ENCODE results near the gene SORCS1. TPM values are rescaled to one million over a fixed set of nuclear protein-coding genes. Genes with fewer than 3 reads are reported as not detected.

SORCS1 gene
- total RNA-seq, 1 donor from 2014 or later: not detected

DNA sequence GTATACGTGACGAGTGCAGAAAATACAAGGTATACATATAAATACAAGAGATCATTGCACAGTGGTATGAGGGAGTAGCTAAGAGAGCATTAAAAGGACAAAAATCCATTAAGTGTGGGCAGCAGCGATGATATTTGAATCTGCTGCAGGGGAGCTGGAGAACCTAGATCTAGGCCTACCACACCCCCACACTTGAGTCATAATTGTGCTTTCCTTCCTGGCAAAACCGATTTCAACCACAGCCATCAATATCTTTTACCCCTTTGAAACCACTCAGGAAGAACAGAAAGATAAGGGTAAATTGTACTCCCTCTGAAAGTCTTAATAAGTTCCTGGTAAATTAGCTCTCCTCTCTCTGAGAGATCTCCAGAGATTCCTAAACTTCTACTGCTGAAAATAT, 345.0 kb downstream of the SORCS1 start:
- no peak for DNase-seq (ENCODE audit: low read depth in 2 of 2)

DNA sequence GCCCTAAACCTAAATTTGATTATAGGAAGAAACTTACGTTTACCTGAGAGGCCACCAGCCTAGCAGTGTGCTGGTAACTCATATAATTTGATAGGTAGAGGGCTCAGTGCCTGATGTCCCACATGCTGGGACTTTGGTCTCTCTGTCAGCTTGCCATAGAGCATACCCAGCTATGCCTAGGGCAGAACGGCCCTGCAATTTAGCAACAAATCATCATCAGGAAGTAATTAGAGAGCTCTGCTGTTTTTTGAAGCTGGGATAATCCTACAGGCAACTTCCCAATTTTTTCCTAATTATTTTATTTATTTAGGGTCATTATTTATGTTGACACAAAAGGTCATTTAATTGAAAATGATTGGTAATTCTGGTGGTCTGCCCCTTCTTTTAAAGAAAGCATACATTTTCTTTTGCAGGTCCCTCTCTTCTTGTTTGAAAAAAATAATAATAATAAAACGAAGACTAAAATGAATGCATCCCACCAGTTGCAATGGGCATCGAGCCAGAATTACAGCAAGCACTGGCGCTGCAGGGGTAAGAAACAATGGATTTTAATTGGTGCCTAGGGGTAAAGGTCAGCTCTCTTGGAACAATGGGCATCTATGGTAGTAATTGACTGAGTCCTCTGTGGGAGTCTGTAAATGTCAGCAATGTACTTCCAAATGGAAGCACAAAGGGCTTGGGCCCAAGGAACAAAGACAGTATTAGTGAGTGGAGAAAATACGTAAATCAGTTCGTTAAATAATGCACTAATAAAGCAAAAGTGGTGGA, 348.0 kb downstream of the SORCS1 start:
- DNase-seq (ENCODE audit: low read depth in 2 of 2): no peak

DNA sequence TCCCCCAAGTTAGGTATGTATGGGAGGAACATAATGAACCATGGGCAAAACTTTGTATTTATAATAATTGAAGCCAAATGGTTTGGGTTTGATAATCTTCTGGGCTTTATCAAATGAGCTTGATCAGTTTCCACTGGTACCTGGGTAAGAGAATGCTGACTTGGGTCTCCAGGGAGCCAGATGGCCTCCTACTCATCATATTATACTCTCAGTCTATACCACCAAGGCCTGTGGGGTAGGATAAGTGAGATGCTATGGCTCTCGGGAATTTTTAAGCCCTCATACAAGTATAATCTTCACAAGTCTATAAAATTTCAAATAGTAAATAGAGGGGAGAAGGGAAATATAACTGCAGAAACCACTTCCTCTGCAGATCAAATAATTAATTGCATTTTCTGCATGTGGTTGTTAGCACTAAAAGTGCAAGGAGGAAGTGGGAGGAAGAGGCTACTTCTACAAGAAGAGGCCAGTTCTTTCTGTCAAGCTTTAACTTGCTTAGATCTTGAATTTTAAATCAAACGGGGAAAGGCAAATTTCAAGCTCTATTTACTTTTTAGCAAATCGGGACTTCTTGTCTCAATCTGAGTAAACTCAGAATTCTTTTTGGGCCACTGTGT, 349.0 kb downstream of the SORCS1 start:
- no peak for DNase-seq (ENCODE audit: low read depth in 2 of 2)

DNA sequence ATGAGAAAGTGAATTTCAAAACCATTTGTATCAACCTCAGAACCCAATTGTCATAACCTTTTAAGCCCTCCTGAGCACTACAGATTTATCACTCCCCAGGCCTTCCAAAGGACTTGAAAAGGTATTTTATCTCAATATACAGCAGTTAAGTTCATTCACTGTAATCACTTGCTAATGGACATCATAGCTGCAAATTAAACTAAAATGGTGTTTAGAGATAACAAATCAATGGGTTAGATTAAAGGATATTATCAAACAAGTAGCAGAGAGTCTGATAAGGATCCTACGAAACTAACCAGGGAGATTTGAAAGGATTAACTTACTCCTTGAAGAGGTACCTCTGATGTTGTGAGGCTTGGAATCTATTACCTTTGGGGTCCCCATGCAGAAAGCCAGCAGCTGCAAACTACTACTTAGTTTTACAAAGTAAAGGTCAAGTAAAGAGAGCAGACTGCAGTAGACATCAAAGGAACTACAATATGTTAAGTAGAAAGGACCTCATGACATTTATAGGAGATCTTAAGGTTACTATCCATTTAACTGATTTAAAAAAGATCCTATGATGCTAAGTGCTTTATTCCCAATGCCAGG, 359.4 kb downstream of the SORCS1 start:
- DNase-seq (ENCODE audit: low read depth in 2 of 2): no peak

DNA sequence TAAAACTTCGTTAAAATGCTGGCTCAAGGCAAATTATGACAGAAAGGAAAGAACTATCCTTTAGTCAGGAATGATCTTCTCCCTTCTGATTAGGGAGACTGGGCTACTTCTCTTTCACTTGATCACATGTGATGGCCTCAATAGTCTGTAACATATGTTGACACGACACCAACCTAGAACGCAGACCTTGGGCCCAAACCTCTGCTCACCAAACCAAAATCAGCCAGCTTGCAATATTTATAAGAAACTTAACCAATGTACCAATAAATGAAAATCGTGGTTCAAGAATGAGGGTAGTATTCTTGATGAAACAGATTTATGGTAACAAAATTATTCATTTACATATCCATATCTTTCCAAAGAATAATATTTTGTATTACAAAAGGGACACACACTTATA, 361.6 kb downstream of the SORCS1 start:
- DNase-seq (ENCODE audit: low read depth in 2 of 2): no peak

DNA sequence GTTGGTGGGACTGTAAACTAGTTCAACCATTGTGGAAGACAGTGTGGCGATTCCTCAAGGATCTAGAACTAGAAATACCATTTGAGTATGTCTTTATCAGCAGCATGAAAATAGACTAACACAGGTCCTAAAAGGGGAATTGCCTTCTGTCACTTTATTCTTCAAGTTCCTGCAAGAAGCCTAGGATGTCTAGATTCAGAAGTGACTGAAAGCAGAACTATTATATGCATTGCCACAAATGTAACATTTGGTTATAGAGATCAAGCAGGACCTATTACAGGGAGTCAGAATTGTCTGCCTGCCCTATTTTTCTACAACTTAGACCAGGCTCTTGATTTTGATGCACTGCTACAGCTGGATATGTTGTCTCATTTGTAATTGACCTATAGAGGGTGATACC, 364.7 kb downstream of the SORCS1 start:
- DNase-seq (ENCODE audit: low read depth in 2 of 2): no peak

DNA sequence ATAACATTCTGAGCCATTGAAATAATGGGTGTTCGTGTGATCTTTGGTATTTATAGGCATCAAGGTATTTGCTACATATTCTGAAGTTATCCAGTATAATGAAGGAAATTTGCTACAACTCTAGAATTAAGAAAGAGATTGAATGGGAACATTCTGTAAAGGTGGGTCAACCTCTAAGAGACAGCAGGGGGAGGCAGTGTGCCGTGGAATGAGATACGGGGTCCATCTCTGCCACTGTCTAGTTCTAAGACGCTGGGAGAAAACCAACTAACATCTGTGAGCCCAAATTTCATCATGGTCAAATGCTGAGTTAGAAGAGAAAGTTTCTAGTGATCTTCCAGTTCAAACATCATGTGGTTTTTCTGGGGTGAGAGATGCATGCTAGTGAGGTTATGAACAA, 368.9 kb downstream of the SORCS1 start:
- no peak for DNase-seq (ENCODE audit: low read depth in 2 of 2)

DNA sequence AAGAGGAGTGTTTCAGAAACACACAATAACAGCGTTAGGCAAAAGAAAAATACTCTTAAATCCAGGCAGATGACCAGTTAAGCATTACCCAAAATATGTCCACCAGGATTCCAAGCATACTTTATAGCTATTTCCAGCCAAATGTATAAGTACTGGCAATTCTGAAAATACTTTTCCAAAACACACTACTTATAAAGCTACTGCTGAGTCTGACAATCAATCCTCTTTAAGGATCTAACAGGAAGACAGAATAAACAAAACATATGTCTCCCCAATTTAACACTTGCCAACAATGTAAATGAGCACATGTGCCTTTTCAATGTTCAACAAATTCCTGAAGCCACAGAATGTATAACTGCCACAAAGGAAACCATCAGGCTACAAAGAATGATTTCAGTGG, 370.9 kb downstream of the SORCS1 start:
- DNase-seq (ENCODE audit: low read depth in 2 of 2): no peak

DNA sequence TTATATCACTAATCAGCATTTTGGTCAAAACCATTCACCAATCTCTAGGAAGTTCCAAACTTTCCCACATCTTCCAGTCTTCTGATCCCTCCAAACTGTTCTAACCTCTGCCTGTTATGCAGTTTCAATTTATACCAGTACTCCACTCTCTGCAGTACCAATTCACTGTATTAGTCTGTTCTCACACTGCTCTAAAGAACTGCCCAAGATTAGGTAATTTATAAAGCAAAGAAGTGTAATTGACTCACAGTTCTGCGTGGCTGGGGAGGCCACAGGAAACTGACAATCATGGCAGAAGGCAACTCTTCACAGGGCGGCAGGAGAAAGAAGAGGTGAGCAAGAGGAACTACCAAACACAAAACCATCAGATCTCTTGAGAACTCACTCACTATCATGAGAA, 374.9 kb downstream of the SORCS1 start:
- DNase-seq (ENCODE audit: low read depth in 2 of 2): no peak

DNA sequence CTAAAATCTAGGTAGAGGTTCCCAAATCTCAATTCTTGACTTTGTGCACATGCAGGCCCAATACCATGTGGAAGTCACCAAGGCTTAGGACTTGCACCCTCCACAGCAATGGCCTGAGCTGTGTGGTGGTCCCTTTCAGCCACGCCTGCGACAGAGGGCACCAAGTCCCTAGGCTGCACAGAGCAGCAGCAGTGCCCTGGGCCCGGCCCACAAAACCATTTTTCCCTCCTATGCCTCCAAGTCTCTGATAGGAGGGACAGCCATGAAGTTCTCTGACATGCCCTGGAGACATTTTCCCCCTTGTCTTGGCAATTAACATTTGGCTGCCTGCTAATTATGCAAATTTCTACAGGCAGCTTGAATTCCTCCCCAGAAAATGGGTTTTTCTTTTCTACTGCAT, 375.5 kb downstream of the SORCS1 start:
- no peak for DNase-seq (ENCODE audit: low read depth in 2 of 2)

DNA sequence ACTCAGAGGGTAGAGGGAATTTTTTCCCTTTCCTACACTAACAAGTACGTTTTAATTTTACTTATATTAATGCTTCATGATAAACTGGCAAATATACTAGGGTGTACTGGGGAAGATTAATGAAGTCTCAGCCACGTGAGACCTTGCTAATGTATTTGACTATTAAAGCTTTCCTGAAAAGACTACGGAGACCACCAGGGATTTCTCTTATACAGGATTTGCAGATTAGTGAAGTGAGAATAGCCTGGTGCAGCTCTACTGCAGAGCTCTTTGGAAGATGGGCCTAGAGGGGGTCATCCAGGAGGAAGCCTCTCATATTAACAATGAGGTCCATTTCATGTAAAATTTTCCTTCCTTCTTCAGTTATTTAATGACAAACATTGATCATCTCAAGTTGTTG, 379.0 kb downstream of the SORCS1 start:
- no peak for DNase-seq (ENCODE audit: low read depth in 2 of 2)

DNA sequence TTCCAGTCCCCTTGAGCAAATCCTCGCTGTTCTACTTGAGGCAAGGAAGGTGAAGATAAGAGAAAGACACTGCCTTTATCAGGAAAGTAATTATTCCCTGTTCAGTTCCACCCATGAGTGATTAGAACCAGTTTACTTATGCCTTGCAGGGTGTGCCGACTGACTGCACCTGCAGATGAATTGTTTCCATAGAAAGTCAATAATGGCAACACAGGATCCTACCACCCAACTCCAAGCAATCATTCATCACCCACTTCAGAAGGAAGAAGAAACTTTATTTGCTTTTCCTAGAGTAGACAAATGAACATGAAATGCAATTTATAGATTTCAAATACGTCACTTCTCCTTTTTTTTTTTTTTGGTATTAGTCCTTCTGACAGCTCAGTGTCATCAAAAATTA, 383.9 kb downstream of the SORCS1 start:
- no peak for DNase-seq (ENCODE audit: low read depth in 2 of 2)

DNA sequence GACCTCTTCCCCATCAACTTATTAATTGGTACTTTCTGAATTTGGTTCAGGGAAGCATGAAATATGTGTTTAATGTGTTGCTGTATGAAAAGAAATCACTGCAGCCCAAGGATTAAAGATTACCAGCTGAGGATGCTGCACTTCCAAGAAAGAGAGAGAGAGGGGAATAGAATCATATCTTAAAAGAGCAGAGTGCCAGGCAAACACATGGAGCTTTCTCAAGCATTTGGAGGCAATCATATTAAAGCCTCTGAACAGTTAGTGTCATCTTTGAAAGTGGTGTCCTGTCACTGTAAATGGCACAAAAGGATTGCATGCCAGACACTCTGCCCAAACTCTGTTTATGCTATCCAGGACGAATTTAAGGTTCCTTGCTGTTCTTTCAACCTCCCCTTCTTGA, 386.7 kb downstream of the SORCS1 start:
- DNase-seq (ENCODE audit: low read depth in 2 of 2): no peak

DNA sequence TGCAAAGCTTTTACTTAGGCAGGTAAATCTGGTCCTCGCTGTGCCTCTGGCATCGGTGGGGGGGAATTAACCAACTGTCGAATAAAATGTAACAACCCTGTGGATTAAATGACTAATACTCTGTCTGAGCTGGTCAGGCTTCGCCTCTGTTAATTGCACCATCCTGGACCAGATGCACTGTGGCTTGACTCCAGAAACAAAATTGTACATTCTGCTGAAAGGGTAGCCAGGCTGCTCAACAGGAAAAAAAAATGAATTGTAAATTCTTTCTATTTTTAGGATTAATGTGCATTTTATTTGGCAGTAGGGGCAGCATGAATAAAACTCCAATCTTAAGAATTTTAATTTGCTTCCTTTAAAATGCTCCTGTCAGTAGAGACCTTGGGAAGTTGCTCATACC, 389.4 kb downstream of the SORCS1 start:
- DNase-seq (ENCODE audit: low read depth in 2 of 2): no peak

DNA sequence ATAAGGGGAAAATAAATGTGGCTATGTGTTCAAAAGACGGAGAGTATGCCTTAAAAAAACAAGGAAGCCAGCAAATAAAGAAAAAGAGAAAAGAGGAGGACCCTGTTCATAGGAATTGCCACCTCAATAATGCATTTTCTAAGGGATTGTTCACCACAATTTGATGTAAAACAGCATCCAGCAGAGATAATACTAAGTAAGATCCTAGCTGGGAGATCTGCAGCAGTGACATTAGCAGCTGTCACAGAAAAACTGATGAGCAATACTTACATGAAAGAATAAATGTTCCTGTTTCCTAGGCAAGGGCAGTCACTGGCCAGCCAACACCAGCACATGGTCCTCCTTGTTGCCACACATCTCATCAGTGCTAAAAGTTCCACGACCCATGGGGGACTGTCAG, 391.5 kb downstream of the SORCS1 start:
- DNase-seq (ENCODE audit: low read depth in 2 of 2): no peak

DNA sequence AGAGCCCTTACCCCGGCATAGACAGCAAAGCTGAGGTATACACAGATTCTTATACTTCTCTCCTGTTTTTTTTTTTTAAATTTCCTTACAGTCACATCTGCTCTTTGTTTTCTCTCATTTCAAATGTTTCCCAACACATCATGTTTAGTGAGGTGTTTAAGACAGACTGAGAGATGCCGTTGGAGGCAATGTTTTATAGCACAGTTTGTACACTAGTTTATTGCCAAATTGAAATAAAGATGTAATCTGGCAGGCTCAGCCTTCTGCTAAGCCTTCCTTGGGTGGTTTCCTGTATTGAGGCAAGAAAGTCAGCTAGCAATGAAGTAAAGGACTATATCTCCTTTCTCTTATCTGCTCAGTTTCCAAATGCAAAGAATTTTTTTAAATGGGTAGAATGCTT, 393.4 kb downstream of the SORCS1 start:
- DNase-seq (ENCODE audit: low read depth in 2 of 2): no peak

DNA sequence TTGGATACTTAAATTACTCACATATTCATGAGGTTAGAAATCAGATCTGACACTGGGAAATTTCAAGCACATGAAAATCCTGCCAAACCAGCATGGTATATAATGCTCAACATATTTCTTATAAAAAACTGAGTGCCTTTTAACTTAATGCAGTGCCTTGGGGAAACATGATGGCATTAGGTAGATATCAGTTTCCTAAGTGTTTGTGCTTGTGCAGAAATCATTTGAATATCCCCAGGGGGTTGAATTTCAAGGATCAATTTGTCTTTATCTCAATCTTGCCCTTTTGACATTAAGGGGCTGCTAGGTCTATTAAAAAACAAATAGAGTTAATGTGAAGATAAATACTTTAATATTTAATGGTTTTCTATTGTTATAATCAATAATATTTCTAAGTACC, 396.3 kb downstream of the SORCS1 start:
- DNase-seq (ENCODE audit: low read depth in 2 of 2): no peak

DNA sequence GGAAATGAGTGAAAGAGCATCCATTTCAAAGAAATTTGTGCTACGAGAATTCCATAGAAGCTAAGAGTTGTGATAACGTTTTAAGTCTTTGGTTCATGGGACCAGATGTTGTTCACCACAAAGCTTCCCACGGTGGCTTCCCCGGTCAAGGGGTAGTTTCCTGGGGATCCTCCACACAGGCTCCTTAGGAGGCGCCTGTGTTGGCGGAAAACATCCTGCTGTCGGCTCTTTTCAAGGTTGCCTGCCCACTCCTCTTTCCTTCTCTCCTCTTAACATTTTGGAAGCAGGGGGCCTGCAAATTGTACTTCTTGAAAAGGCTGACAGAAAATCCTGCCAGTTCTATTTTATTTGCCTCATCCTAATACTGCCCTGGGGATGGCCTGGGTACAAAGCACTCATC, 398.6 kb downstream of the SORCS1 start:
- DNase-seq (ENCODE audit: low read depth in 2 of 2): no peak

DNA sequence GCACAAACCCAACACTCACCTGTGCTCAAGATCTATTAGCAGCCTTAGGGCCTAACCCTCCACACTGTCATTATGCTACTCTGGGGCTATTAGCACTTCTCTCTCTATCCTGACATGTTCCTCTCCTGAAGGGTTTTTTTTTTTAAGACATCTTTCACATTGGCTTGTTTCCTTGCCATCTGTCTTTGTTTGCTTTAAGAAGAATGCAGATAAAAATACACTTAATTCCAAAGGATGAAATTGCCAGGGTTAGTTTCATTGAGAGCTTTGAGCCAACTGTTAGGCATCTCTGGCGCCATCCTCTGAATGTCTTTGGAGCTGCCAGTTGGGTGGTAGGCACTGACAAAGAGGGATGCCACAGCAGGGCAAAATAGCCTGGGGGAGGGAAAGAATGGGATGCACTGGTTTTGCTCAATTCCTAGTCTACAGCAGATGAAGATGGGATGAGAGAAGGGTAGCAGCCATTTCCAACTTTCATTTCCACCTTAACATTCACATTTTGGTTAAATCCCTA, 399.2 kb downstream of the SORCS1 start:
- DNase-seq (ENCODE audit: low read depth in 2 of 2): no peak

DNA sequence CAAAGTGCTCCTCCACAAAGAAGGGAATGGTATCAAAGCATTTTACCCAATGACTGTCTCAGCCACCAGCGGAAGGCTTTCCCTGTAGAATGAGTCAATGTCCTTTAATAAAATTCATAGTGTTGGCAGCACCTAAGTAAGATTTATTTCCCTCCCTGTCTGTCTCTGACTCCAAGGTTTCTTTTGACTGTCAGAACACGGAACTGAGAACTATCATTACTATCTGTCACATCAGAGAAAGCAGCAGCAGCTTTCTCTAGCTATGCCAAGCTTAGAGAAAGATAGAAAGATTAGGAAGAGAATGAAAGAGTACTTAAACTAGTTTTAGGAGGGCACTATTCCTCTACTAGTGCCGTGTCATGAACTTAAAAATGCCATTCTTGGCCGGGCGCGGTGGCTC, 400.1 kb downstream of the SORCS1 start:
- no peak for DNase-seq (ENCODE audit: low read depth in 2 of 2)

DNA sequence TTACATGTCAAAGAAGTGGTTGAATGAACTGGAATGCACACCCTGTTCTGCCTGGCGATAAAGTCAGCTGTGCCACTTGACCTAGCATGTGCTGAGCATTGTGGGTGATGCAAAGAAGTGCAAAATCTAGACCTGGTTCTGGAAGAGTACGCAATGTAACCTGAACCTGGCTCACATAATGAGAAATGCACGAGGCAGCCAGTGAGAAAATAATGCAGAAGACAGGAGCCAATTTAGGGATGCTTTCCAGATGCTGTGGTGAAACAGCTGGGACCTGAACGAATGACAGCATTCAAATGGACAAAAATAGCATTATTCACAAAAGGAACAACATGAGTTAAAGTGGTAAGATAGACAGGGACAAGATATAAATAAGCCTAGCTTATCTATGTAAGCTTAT, 402.6 kb downstream of the SORCS1 start:
- DNase-seq (ENCODE audit: low read depth in 2 of 2): no peak

DNA sequence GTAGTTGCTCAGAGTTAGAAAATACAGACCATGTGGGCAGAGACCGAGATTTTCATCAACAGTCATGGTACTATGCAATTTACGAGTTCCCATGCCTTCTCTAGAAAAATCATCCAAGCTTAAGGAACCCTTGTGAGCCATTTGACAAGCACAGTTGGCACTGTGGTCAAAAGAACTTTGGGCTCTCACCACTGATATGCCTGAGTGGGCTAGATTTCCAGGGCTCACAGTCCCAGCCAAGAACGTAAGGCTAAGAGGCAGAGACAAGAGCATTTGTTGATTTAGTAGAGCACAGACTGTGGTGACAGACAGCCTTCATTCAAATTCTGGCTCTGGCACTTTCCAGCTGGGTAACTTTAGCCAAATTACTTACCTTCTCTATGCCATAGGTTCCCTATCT, 407.0 kb downstream of the SORCS1 start:
- no peak for DNase-seq (ENCODE audit: low read depth in 2 of 2)

DNA sequence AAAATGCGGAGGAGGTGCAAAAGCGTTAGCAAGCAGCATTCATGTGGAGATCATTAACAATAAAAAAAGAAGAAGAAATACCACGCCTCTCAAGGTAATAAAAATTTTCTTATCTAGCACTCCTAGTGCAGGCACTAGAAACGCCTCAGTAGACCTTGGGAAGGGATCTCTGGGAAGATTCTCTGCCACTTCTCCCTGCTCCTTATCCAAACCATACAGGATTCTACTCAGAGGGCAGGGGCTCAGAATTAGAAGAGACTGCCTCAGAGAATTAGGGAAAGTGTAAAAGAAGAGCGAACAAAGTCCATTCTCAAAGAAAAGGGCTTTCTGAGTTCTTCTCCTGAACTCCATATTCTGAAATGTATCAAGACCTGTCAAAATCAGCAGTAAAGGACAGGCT, 413.4 kb downstream of the SORCS1 start:
- no peak for DNase-seq (ENCODE audit: low read depth in 2 of 2)

Data from dermis microvascular lymphatic vessel endothelial cell (primary cell).